Natural killer cell (primary cell): ENCODE measurements around the gene MED13. TPM values are rescaled to one million over a fixed set of nuclear protein-coding genes. Genes with fewer than 3 reads are reported as not detected.

Experiments used
- ATAC-seq, 3 donors: fragments of 150-1000 bp in 2 of 3; fragments of 200-7000 bp in 1 of 3; cut with Tn5 transposase; 1 replicate in 1 of 3; 2 replicates in 2 of 3; pipeline ENCODE4 v1.10.0; 2021; ENCODE audit warnings: mild to moderate bottlenecking in 2 of 3, moderate library complexity in 2 of 3
- DNase-seq, 2 donors: peaks; one replicate each; pipeline versions ENCODE4 v3.0.0 to v3.0.0-alpha.2; 2013 to 2021; ENCODE audit warnings: mixed read lengths in 1 of 2
- H3K27ac ChIP-seq: one replicate; pipeline ENCODE4 v1.5.1; 2013; ENCODE audit warnings: mild to moderate bottlenecking, low read length
- H3K27me3 ChIP-seq: one replicate; pipeline ENCODE4 v1.6.1; 2013; ENCODE audit warnings: low read length; ENCODE audit not compliant: control insufficient read depth, insufficient read depth
- H3K36me3 ChIP-seq: one replicate; pipeline ENCODE4 v1.6.1; 2013; ENCODE audit warnings: low read length; ENCODE audit not compliant: control insufficient read depth, insufficient read depth
- H3K4me1 ChIP-seq: one replicate; pipeline ENCODE4 v1.6.1; 2013; ENCODE audit warnings: low read length; ENCODE audit not compliant: control insufficient read depth, insufficient read depth
- H3K4me3 ChIP-seq: one replicate; pipeline ENCODE4 v1.5.1; 2013; ENCODE audit warnings: low read length
- H3K9me3 ChIP-seq: one replicate; pipeline ENCODE4 v1.6.1; 2013; ENCODE audit warnings: low read length; ENCODE audit not compliant: control insufficient read depth, insufficient read depth
- H3K27ac Mint-ChIP-seq, 2 donors: one replicate each; pipeline ENCODE4 v1.8.0; 2022; ENCODE audit warnings: mild to moderate bottlenecking in 2 of 2, mixed read lengths in 2 of 2, moderate library complexity in 1 of 2
- H3K27me3 Mint-ChIP-seq, 2 donors: one replicate each; pipeline ENCODE4 v1.8.0; 2022; ENCODE audit warnings: low read depth in 2 of 2, mixed read lengths in 2 of 2
- H3K36me3 Mint-ChIP-seq: one replicate; pipeline ENCODE4 v1.8.0; 2022; ENCODE audit warnings: mixed read lengths
- H3K4me1 Mint-ChIP-seq, 2 donors: one replicate each; pipeline ENCODE4 v1.8.0; 2022; ENCODE audit warnings: mixed read lengths in 2 of 2
- H3K4me3 Mint-ChIP-seq: one replicate; pipeline ENCODE4 v1.8.0; 2022; ENCODE audit warnings: mild to moderate bottlenecking, moderate library complexity, mixed read lengths
- H3K9me3 Mint-ChIP-seq, 2 donors: one replicate each; pipeline ENCODE4 v1.8.0; 2022; ENCODE audit warnings: mixed read lengths in 2 of 2
- CTCF ChIP-seq: fragments of 200-600 bp; IDR thresholded peaks from one replicate; pipeline ENCODE4 v1.8.0; 2022; ENCODE audit warnings: antibody characterized with exemption
- WGBS: methylation state at CpG from one replicate; pipeline ENCODE4 v1.1.7; 2013; ENCODE audit warnings: missing lambda C conversion rate; ENCODE audit not compliant: insufficient coverage; 5-methylcytosine and 5-hydroxymethylcytosine counted together
- intact Hi-C: fragments of 100-400 bp; cut with micrococcal nuclease; formaldehyde crosslinking; loops from one replicate; pipeline ENCODE4 v1.14.2; 2022
- total RNA-seq, 4 donors: library from RNA; stranded (reverse); fragments of 120-200 nt in 1 of 4; gene quantifications; one replicate each; pipeline versions ENCODE4 v1.2.3 to v1.2.4, GENCODE V29; 2013 to 2022

Gene MED13
- total RNA-seq, 3 donors from 2014 or later (not counting 1 experiment from before 2014, with no cell fraction given), result 107 to 122 (median 116) TPM

DNA sequence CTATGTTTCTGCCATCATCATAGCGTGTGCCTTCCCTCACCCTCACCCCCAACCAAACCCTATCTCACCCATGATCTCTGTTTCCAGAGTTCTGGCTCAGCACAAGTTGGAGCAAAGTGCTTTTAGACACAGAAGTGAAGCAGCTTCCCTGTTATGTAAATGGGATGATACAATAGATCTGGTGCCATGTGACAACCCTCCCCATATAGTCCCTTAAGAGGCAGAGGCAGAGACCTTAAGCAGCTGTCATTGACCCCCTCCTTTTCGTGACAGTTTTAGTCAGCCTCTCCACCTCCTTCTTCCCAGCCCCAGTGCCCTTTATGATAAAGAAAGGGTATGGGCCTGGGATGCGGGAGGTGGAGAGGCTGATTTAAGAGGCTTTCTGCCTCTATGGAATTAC lies 40.3 kb upstream of the MED13 start:
- H3K4me1 ChIP-seq, result no peaks in the 10 kb centered on the region
- H3K36me3 ChIP-seq, result no peaks in the 10 kb centered on the region
- no peaks in the 10 kb centered on the region for H3K9me3 Mint-ChIP-seq
- no peak for TF ChIP-seq CTCF
- no peaks in the 10 kb centered on the region for H3K9me3 ChIP-seq
- ATAC-seq (no peak), DNase-seq (no peak)
- H3K4me1 Mint-ChIP-seq, result no peaks in the 10 kb centered on the region
- intact Hi-C loops, result no loop called here
- H3K27ac ChIP-seq, result no peak overlapping the region
- no peak overlapping the region for H3K4me3 Mint-ChIP-seq
- no peaks in the 10 kb centered on the region for H3K27me3 Mint-ChIP-seq
- 73% methylated on average over 2 of the region's 3 CpGs for WGBS
- H3K27ac Mint-ChIP-seq, result no peak overlapping the region
- H3K36me3 Mint-ChIP-seq, result no peaks in the 10 kb centered on the region
- no peak overlapping the region for H3K4me3 ChIP-seq
- H3K27me3 ChIP-seq, result no peaks in the 10 kb centered on the region

GRCh38 chr17:62101515-62101914 lies 36.4 kb upstream of the MED13 start:
- DNase-seq, result no peak
- Mint-ChIP-seq H3K4me1 (peaks cover 0 to 5% of the 10 kb centered on the region in 2 donors), H3K27me3 (peaks cover 0 to 6% of the 10 kb centered on the region in 2 donors), H3K27ac (no peak overlapping the region), H3K36me3 (no peaks in the 10 kb centered on the region), H3K4me3 (no peak overlapping the region), H3K9me3 (no peaks in the 10 kb centered on the region)
- Histone ChIP-seq H3K36me3 (no peaks in the 10 kb centered on the region), H3K27ac (no peak overlapping the region), H3K9me3 (no peaks in the 10 kb centered on the region), H3K27me3 (no peaks in the 10 kb centered on the region), H3K4me1 (no peaks in the 10 kb centered on the region), H3K4me3 (no peak overlapping the region)
- 62% methylated on average over 3 of the region's 4 CpGs for WGBS
- intact Hi-C loops, result no loop called here
- ATAC-seq, result no peak
- TF ChIP-seq CTCF, result no peak

DNA sequence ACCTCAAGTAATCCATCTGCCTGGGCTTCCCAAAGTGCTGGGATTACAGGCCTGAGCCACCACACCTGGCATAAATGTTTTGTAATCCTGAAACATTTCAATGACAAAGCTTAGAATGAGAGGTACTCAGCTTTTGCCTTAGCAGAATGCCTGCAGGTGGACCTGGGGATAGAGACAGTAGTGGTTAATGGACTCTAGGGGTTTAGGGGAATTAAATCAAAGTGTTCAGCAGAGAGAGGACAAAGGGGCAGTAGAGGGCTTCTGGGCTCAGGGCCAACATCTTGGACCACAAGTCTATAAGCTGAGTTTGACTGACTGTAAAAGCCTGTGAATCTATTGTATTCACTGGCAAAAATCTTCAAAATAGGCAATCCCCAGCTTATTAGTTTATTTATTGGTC lies 36.0 kb upstream of the MED13 start:
- intact Hi-C loops, result no loop called here
- Histone ChIP-seq H3K9me3 (no peaks in the 10 kb centered on the region), H3K4me1 (no peaks in the 10 kb centered on the region), H3K36me3 (no peaks in the 10 kb centered on the region), H3K27me3 (no peaks in the 10 kb centered on the region), H3K4me3 (no peak overlapping the region), H3K27ac (no peak overlapping the region)
- ATAC-seq, result no peak
- no peak overlapping the region for H3K4me3 Mint-ChIP-seq
- H3K36me3 Mint-ChIP-seq, result no peaks in the 10 kb centered on the region
- no peak for DNase-seq
- H3K27me3 Mint-ChIP-seq, result peaks cover 0 to 6% of the 10 kb centered on the region in 2 donors
- no peak overlapping the region for H3K27ac Mint-ChIP-seq
- peaks cover 0 to 5% of the 10 kb centered on the region in 2 donors for H3K4me1 Mint-ChIP-seq
- H3K9me3 Mint-ChIP-seq, result no peaks in the 10 kb centered on the region
- TF ChIP-seq CTCF, result no peak

- intact Hi-C loops, result no loop called here
- Histone ChIP-seq H3K27ac (no peak overlapping the region), H3K4me1 (no peaks in the 10 kb centered on the region), H3K4me3 (no peak overlapping the region), H3K9me3 (no peaks in the 10 kb centered on the region), H3K27me3 (no peaks in the 10 kb centered on the region), H3K36me3 (no peaks in the 10 kb centered on the region)
- no peaks in the 10 kb centered on the region for H3K36me3 Mint-ChIP-seq
- H3K4me1 Mint-ChIP-seq, result peaks cover 0 to 5% of the 10 kb centered on the region in 2 donors
- no peaks in the 10 kb centered on the region for H3K9me3 Mint-ChIP-seq
- no peak overlapping the region for H3K27ac Mint-ChIP-seq
- ATAC-seq, result no peak
- no peak for TF ChIP-seq CTCF
- 91% methylated on average over 1 of the region's 1 CpG for WGBS
- no peak for DNase-seq
- no peak overlapping the region for H3K4me3 Mint-ChIP-seq
- peaks cover 0 to 6% of the 10 kb centered on the region in 2 donors for H3K27me3 Mint-ChIP-seq
Observed at GRCh38 chr17:62100055-62100454, 35.0 kb upstream of the MED13 start.
